T-helper 17 cell (primary cell): ENCODE results near the gene DHPS. TPM values are rescaled to one million over a fixed set of nuclear protein-coding genes. Genes with fewer than 3 reads are reported as not detected.
"Not testable (repeated sequence)": the region's sequence is repeated elsewhere in the genome, so short reads cannot be mapped to it uniquely, and the experiment has no call there.

ENCODE experiments used
- ATAC-seq: fragments of 150-1000 bp; cut with Tn5 transposase; 2 replicates; pipeline ENCODE4 v1.10.0; 2021; ENCODE audit warnings: mild to moderate bottlenecking, moderate library complexity
- DNase-seq, 3 donors: peaks; one replicate each; pipeline versions ENCODE4 v3.0.0 to v3.0.0-alpha.2; 2020 to 2021
- H3K9me3 ChIP-seq: one replicate; pipeline ENCODE4 v1.7.0; 2013; ENCODE audit warnings: low read length, mild to moderate bottlenecking; ENCODE audit not compliant: control insufficient read depth, poor library complexity, severe bottlenecking
- H3K27ac Mint-ChIP-seq: one replicate; pipeline ENCODE4 v1.8.0; 2022; ENCODE audit warnings: mild to moderate bottlenecking, moderate library complexity, mixed read lengths
- H3K27me3 Mint-ChIP-seq: one replicate; pipeline ENCODE4 v1.8.0; 2022; ENCODE audit warnings: mixed read lengths
- H3K36me3 Mint-ChIP-seq: one replicate; pipeline ENCODE4 v1.8.0; 2022; ENCODE audit warnings: low read depth, mixed read lengths
- H3K4me1 Mint-ChIP-seq: one replicate; pipeline ENCODE4 v1.8.0; 2022; ENCODE audit warnings: mild to moderate bottlenecking, mixed read lengths
- H3K4me3 Mint-ChIP-seq: one replicate; pipeline ENCODE4 v1.8.0; 2022; ENCODE audit warnings: mild to moderate bottlenecking, moderate library complexity, mixed read lengths
- total RNA-seq, 4 donors: library from RNA in 2 of 4; stranded (reverse) in 2 of 4; gene quantifications; one replicate each; pipeline ENCODE4 v1.2.3 and lab custom pipeline; 2022 to 2026

The DHPS gene
- total RNA-seq, 2 donors from 2014 or later: 126 to 147 TPM

GRCh38 chr19:12720296-12720695 is 38.6 kb upstream of the DHPS start:
- peak overlapping the region; percentile 95 for H3K27ac Mint-ChIP-seq

GRCh38 chr19:12715929-12716328 is 34.2 kb upstream of the DHPS start:
- Mint-ChIP-seq H3K4me1 (peaks cover 5% of the 10 kb centered on the region), H3K36me3 (peaks cover 3% of the 10 kb centered on the region), H3K4me3 (no peak overlapping the region), H3K27ac (no peak overlapping the region), H3K27me3 (no peaks in the 10 kb centered on the region)
- ATAC-seq (no peak), DNase-seq (no peak)
- H3K9me3 ChIP-seq: no peaks in the 10 kb centered on the region

More at GRCh38 chr19:12720296-12720695, 38.6 kb upstream of the DHPS start:
- Mint-ChIP-seq H3K4me1 (peaks cover 28% of the 10 kb centered on the region), H3K4me3 (peak overlapping the region; percentile 88), H3K27me3 (no peaks in the 10 kb centered on the region), H3K36me3 (peaks cover 2% of the 10 kb centered on the region)
- H3K9me3 ChIP-seq: no peaks in the 10 kb centered on the region
- ATAC-seq: no peak
- DNase-seq: no peak

- peaks cover 3% of the 10 kb centered on the region for H3K36me3 Mint-ChIP-seq
Measured at GRCh38 chr19:12715102-12715501, 33.4 kb upstream of the DHPS start.

DNA sequence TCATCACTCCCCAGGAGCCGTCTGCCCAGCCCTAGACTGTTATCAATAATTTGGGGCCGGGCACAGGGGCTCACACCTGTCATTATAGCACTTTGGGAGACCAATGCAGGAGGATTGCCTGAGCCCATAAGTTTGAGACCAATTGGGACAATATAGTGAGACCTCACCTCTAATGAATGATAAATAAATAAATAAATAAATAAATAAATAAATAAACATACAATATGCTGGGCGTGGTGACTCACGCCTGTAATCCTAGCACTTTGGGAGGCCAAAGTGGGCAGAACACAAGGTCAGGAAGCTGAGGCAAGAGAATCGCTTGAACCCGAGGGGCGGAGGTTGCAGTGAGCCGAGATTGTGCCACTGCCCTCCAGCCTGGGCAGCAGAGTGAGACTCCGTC is 31.6 kb upstream of the DHPS start:
- H3K27me3 Mint-ChIP-seq, H3K27ac Mint-ChIP-seq, ATAC-seq, H3K4me1 Mint-ChIP-seq, H3K4me3 Mint-ChIP-seq, DNase-seq, H3K36me3 Mint-ChIP-seq, H3K9me3 ChIP-seq: not testable (repeated sequence)

More at GRCh38 chr19:12715102-12715501, 33.4 kb upstream of the DHPS start:
- H3K9me3 ChIP-seq: no peaks in the 10 kb centered on the region
- no peak for DNase-seq
- Mint-ChIP-seq H3K4me1 (no peaks in the 10 kb centered on the region), H3K27me3 (no peaks in the 10 kb centered on the region), H3K4me3 (no peak overlapping the region), H3K27ac (no peak overlapping the region)
- ATAC-seq: no peak

- H3K27ac Mint-ChIP-seq, H3K4me3 Mint-ChIP-seq, DNase-seq: not testable (repeated sequence)
Measured at GRCh38 chr19:12712077-12712476, 30.4 kb upstream of the DHPS start.

DNA sequence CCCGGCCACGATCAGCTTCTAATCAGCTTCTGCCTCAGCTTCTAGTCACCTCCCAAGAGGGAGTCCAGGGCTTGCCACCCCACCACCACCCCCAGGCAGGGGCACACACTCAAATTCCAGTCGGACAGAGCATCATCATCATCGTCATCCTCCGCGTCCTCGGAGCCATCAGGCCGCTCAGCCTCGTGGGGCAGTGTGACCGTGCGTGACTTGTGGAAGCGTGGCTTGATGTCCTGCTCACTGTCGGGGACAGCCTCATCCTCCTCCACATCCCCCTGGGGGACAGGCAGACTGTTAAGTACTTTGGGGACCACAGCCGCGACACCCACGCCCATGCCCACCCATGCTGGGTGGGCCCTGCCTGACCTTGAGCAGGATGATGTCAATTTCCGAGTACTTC is 29.5 kb upstream of the DHPS start:
- H3K4me1 Mint-ChIP-seq: no peaks in the 10 kb centered on the region
- ATAC-seq (no peak), DNase-seq (no peak)
- no peaks in the 10 kb centered on the region for H3K9me3 ChIP-seq
- no peak overlapping the region for H3K27ac Mint-ChIP-seq
- no peak overlapping the region for H3K4me3 Mint-ChIP-seq
- no peaks in the 10 kb centered on the region for H3K27me3 Mint-ChIP-seq
- H3K36me3 Mint-ChIP-seq: peaks cover 2% of the 10 kb centered on the region

More at GRCh38 chr19:12712077-12712476, 30.4 kb upstream of the DHPS start:
- ATAC-seq, H3K9me3 ChIP-seq, H3K36me3 Mint-ChIP-seq, H3K27me3 Mint-ChIP-seq, H3K4me1 Mint-ChIP-seq: not testable (repeated sequence)

DNA sequence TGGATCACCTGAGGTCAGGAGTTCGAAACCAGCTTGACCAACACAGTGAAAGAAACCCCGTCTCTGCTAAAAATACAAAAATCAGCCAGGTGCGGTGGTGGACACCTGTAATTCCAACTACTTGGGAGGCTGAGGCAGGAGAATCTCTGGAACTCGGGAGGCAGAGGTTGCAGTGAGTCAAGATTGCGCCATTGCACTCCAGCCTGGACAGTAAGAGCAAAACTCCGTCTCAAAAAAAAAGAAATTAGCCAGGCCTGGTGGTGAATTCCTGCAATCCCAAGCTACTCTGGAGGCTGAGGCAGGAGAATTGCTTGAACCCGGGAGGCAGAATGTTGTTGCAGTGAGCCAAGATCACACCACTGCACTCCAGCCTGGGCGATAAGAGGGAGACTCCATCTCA is 27.0 kb upstream of the DHPS start:
- no peak for ATAC-seq
- Mint-ChIP-seq H3K4me1 (no peaks in the 10 kb centered on the region), H3K36me3 (peaks cover 4% of the 10 kb centered on the region)

DNA sequence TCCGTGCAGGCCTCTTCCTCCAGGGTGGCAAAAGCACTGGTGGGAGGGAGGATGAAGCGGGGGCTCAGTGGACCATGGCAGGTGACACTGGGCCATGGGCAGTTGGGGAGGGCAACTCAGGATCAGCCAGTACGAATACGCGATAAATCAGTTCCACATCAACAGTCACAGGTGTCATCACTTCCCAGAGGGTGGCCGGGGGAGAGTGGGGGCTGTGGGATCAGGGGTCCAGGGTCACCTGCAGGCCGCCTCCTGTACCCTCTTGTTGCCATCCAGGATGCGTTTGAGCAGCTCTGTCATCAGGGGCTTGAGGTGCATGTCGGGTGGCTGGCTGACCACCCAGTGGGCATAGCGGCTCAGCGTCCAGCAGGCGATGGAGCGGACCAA is 24.6 kb upstream of the DHPS start:
- Mint-ChIP-seq H3K4me3 (no peak overlapping the region), H3K4me1 (no peaks in the 10 kb centered on the region), H3K27me3 (no peaks in the 10 kb centered on the region), H3K27ac (no peak overlapping the region), H3K36me3 (peaks cover 5% of the 10 kb centered on the region)
- no peak for ATAC-seq
- H3K9me3 ChIP-seq: no peaks in the 10 kb centered on the region
- no peak for DNase-seq

More for the DNA sequence above, 27.0 kb upstream of the DHPS start:
- no peak overlapping the region for H3K4me3 Mint-ChIP-seq
- H3K27me3 Mint-ChIP-seq: no peaks in the 10 kb centered on the region
- no peaks in the 10 kb centered on the region for H3K9me3 ChIP-seq
- no peak for DNase-seq
- H3K27ac Mint-ChIP-seq: no peak overlapping the region

GRCh38 chr19:12705654-12706331 is 24.1 kb upstream of the DHPS start:
- no peak overlapping the region for H3K27ac Mint-ChIP-seq
- H3K36me3 Mint-ChIP-seq: peaks cover 5% of the 10 kb centered on the region
- H3K4me3 Mint-ChIP-seq: no peak overlapping the region

GRCh38 chr19:12705169-12705568 is 23.5 kb upstream of the DHPS start:
- Mint-ChIP-seq H3K27me3 (no peaks in the 10 kb centered on the region), H3K27ac (no peak overlapping the region), H3K36me3 (peaks cover 5% of the 10 kb centered on the region), H3K4me1 (no peaks in the 10 kb centered on the region), H3K4me3 (no peak overlapping the region)
- H3K9me3 ChIP-seq: no peaks in the 10 kb centered on the region
- ATAC-seq (no peak), DNase-seq (no peak)

More at GRCh38 chr19:12705654-12706331, 24.1 kb upstream of the DHPS start:
- DNase-seq: no peak
- no peak for ATAC-seq
- Mint-ChIP-seq H3K4me1 (no peaks in the 10 kb centered on the region), H3K27me3 (no peaks in the 10 kb centered on the region)
- no peaks in the 10 kb centered on the region for H3K9me3 ChIP-seq

DNA sequence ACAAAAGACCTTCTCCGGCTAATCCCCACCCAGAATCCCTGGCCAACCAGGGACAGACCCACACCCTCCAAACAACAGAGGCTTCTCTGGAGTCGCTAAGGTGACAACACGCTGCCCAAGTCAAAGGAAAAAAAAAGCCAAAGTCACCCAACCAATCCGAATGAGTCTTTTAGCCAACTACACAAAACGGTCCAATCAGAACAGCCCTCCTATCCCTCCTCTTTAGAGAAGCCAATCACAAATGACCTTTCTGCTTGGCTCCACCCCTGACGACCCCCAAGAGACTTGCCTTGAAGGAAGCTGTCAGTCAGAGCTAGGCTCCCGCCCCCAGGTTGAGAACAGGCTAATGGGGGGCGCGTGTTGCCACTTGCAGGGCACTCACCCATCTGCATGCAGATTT is 21.4 kb upstream of the DHPS start:
- no peak for DNase-seq
- no peaks in the 10 kb centered on the region for H3K27me3 Mint-ChIP-seq
- H3K36me3 Mint-ChIP-seq: peaks cover 7% of the 10 kb centered on the region
- H3K27ac Mint-ChIP-seq: no peak overlapping the region
- H3K9me3 ChIP-seq: no peaks in the 10 kb centered on the region
- no peak for ATAC-seq
- H3K4me1 Mint-ChIP-seq: peaks cover 4% of the 10 kb centered on the region
- H3K4me3 Mint-ChIP-seq: no peak overlapping the region

DNA sequence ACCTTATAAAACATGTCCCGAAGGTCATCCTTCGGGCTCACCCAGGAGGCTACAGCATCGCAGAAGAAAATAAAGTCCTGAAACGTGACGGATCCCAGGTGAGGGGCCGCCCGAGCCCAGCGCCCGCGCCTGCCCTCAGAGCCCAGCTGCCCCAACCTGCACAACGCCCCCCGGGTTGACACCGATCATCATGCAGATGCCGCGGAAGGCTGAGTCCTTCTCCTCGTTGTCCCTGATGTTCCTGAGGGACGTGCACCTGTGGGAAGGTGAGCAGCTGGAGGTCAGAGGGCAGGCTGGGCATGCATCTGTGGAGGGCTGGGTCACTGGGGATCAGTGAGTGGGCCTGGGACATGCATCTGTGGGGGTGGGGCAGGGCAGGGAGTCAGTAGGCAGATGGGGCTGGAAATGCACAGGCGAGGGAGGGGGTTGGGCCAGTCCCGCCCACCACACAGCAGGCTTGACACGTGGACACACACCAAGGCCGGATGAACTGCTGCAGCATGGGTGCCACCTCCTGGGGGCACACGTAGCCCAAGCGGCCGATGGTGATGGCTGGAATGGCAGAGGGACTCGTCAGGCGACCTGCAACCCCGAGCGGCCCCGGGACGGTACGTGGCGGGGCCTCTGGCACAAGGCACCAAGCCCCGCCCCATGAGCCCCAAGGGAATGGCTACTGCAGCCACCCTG is 20.1 kb upstream of the DHPS start:
- Mint-ChIP-seq H3K4me1 (peaks cover 6% of the 10 kb centered on the region), H3K27ac (no peak overlapping the region)

DNA sequence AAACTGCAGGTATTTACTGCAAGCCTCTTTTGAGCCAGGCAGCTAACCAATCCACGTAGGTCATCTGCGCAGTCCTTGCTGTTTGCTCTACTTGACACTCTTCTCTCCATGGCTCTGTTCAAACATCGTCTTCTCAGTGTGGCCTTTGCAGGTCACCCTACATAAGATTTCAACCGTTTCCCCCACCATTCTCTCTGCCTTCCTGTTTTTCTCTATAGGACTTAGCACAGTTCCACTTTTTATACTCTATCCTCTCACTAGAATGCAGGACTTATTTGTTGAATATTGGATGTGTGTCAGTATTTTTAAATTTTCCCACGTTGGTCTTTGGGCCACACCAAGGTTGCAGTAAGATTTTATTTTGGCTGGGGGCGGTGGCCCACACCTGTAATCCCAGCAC is 16.5 kb upstream of the DHPS start:
- no peak for ATAC-seq
- H3K9me3 ChIP-seq: no peaks in the 10 kb centered on the region
- Mint-ChIP-seq H3K27me3 (no peaks in the 10 kb centered on the region), H3K4me1 (peaks cover 9% of the 10 kb centered on the region), H3K27ac (peak overlapping the region; percentile 29), H3K4me3 (peak overlapping the region; percentile 69), H3K36me3 (peaks cover 4% of the 10 kb centered on the region)
- DNase-seq: no peak

More for the DNA sequence above, 20.1 kb upstream of the DHPS start:
- no peak for DNase-seq
- Mint-ChIP-seq H3K36me3 (peaks cover 7% of the 10 kb centered on the region), H3K27me3 (no peaks in the 10 kb centered on the region), H3K4me3 (no peak overlapping the region)
- H3K9me3 ChIP-seq: no peaks in the 10 kb centered on the region
- ATAC-seq: no peak

GRCh38 chr19:12697425-12697824 is 15.7 kb upstream of the DHPS start:
- H3K9me3 ChIP-seq, H3K27ac Mint-ChIP-seq, H3K36me3 Mint-ChIP-seq, H3K4me1 Mint-ChIP-seq, ATAC-seq, H3K27me3 Mint-ChIP-seq, DNase-seq: not testable (repeated sequence)
- H3K4me3 Mint-ChIP-seq: peak overlapping the region; percentile 59
